Lower lobe of right lung (tissue), 2 donors: ENCODE results near the gene EFTUD2. TPM values are rescaled to one million over a fixed set of nuclear protein-coding genes. Genes with fewer than 3 reads are reported as not detected.

Experiments
- ATAC-seq, 2 donors: fragments of 200-7000 bp; cut with Tn5 transposase; one replicate each; pipeline ENCODE4 v1.9.1; 2020 to 2022; ENCODE audit warnings: mild to moderate bottlenecking in 2 of 2, moderate library complexity in 2 of 2
- DNase-seq: peaks from one replicate; pipeline ENCODE4 v3.0.0-alpha.2; 2020
- H3K27ac ChIP-seq: fragments of 200-600 bp; one replicate; pipeline ENCODE4 v1.8.0; 2022
- H3K27me3 ChIP-seq: fragments of 200-600 bp; one replicate; pipeline ENCODE4 v1.8.0; 2022; ENCODE audit warnings: low read depth
- H3K36me3 ChIP-seq: fragments of 200-600 bp; one replicate; pipeline ENCODE4 v1.8.0; 2022; ENCODE audit warnings: mild to moderate bottlenecking
- H3K4me1 ChIP-seq: fragments of 200-600 bp; one replicate; pipeline ENCODE4 v1.8.0; 2022
- H3K4me3 ChIP-seq: fragments of 200-600 bp; one replicate; pipeline ENCODE4 v1.8.0; 2022; ENCODE audit warnings: mild to moderate bottlenecking
- H3K9me3 ChIP-seq: fragments of 200-600 bp; one replicate; pipeline ENCODE4 v1.8.0; 2022
- intact Hi-C: fragments of 100-400 bp; cut with DNase I; formaldehyde crosslinking; loops from one replicate; pipeline ENCODE4 v1.11.0; 2022
- total RNA-seq: library from RNA; stranded (reverse); fragmentation: NEBNext Ultra II Directional; extraction: Animal tissue kit (Norgen Biotek cat#: 25700); gene quantifications from one replicate; pipeline ENCODE4 v1.2.1, GENCODE V29; 2021
- TF ChIP-seq, protein P1 (sequence below): fragments of 200-600 bp; IDR thresholded peaks from one replicate; pipeline ENCODE4 v1.8.0; 2022; ENCODE audit warnings: antibody characterized with exemption, mild to moderate bottlenecking
- donor health status: DM: no; HTN: yes; CAD: no; lungs with severe emphysema.

EFTUD2 gene
- total RNA-seq, 1 donor from 2014 or later, result 108 TPM

DNA sequence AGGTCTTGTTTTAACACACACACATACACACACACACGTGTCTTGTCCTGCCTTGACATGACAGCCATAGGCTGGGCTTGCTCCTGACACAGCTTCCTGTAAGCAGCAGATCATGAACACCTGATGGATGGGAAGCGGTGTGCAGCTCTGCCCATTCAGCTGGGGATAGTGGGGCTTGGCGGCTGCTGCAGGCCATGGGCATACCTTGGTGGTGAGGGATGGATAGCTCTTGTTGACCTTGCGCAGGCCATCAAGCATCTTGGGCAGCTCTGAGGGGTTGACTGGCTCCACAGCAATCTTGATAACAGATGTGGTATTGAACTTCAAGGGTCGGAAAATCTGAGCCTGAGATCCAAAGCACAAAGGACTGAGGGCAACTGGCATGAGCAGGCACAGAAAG is 39.5 kb downstream of the EFTUD2 start:
- Histone ChIP-seq H3K27ac (no peak overlapping the region), H3K4me3 (no peak overlapping the region), H3K4me1 (no peaks in the 10 kb centered on the region), H3K9me3 (no peaks in the 10 kb centered on the region), H3K36me3 (peaks cover 100% of the 10 kb centered on the region), H3K27me3 (no peaks in the 10 kb centered on the region)
- TF ChIP-seq, protein P1, sequence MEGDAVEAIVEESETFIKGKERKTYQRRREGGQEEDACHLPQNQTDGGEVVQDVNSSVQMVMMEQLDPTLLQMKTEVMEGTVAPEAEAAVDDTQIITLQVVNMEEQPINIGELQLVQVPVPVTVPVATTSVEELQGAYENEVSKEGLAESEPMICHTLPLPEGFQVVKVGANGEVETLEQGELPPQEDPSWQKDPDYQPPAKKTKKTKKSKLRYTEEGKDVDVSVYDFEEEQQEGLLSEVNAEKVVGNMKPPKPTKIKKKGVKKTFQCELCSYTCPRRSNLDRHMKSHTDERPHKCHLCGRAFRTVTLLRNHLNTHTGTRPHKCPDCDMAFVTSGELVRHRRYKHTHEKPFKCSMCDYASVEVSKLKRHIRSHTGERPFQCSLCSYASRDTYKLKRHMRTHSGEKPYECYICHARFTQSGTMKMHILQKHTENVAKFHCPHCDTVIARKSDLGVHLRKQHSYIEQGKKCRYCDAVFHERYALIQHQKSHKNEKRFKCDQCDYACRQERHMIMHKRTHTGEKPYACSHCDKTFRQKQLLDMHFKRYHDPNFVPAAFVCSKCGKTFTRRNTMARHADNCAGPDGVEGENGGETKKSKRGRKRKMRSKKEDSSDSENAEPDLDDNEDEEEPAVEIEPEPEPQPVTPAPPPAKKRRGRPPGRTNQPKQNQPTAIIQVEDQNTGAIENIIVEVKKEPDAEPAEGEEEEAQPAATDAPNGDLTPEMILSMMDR, result no peak
- intact Hi-C loops, result loop anchor here (5.0 kb wide), 1 partner anchor 77 kb away; no protein-coding TSS in a partner anchor
- DNase-seq (no peak), ATAC-seq (no peak)

- Histone ChIP-seq H3K9me3 (no peaks in the 10 kb centered on the region), H3K27ac (no peak overlapping the region), H3K4me1 (no peaks in the 10 kb centered on the region), H3K36me3 (peaks cover 96% of the 10 kb centered on the region), H3K27me3 (no peaks in the 10 kb centered on the region), H3K4me3 (no peak overlapping the region)
- no peak for DNase-seq
- TF ChIP-seq, protein P1, result no peak
- no peak for ATAC-seq
- intact Hi-C loops, result no loop called here
These were observed 45.1 kb downstream of the EFTUD2 start for GRCh38 chr17:44854192-44854591.

DNA sequence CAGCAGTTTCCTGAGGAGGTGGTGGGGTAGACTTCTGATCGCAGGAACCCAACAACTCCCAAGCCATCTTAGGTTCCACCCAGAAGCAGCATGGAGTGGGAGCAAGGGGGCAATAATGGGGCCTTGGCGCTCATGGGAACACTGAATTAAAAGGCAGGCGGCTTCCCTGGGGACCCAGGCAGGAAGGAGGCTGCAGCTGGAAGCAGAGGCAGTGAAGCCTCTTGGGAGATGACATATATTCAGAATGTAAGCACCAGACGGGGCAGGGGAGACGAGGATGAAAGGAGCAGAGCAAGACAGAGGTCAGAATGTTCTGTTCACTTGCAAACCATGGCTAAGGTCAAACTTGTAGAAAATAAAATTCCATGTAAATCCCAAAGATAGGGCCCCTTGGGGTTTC is 48.6 kb downstream of the EFTUD2 start:
- no peaks in the 10 kb centered on the region for H3K4me1 ChIP-seq

GRCh38 chr17:44850025-44850424 is 49.2 kb downstream of the EFTUD2 start:
- Histone ChIP-seq H3K27ac (no peak overlapping the region), H3K4me3 (no peak overlapping the region), H3K4me1 (no peaks in the 10 kb centered on the region), H3K9me3 (no peaks in the 10 kb centered on the region), H3K36me3 (peaks cover 54% of the 10 kb centered on the region), H3K27me3 (no peaks in the 10 kb centered on the region)
- TF ChIP-seq, protein P1, result no peak
- intact Hi-C loops, result no loop called here
- no peak for ATAC-seq
- no peak for DNase-seq

More for the DNA sequence above, 48.6 kb downstream of the EFTUD2 start:
- H3K27ac ChIP-seq, result no peak overlapping the region
- DNase-seq (no peak), ATAC-seq (no peak)
- peaks cover 60% of the 10 kb centered on the region for H3K36me3 ChIP-seq
- TF ChIP-seq, protein P1, result no peak
- H3K9me3 ChIP-seq, result no peaks in the 10 kb centered on the region
- H3K27me3 ChIP-seq, result no peaks in the 10 kb centered on the region
- H3K4me3 ChIP-seq, result no peak overlapping the region
- intact Hi-C loops, result no loop called here

DNA sequence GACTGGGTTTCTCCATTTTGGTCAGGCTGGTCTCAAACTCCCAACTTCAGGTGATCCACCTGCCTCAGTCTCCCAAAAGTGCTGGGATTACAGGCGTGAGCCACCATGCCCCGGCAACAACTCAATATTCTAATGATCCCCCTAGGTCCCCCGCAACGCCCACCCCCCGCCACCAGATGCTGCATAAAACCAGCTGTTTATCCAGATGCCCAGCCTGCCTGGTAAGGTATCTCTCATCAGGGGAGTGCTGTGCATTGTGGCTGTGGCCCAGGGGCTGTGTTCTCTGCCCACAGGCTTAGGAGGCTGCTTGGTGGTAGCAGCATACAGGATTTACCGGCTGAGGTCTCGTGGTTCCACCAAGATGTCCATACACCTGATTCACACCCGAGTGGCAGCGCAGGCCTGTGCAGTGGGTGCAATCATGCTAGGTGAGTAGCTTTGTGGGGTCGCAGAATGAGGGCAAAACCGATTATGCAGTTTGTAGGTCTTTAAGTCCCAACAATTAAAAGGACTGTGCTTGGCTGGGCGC is 50.2 kb downstream of the EFTUD2 start:
- DNase-seq (no peak), ATAC-seq (no peak)
- H3K36me3 ChIP-seq, result peaks cover 44% of the 10 kb centered on the region
- TF ChIP-seq, protein P1, result no peak
- no peak overlapping the region for H3K27ac ChIP-seq
- intact Hi-C loops, result no loop called here
- H3K27me3 ChIP-seq, result no peaks in the 10 kb centered on the region
- H3K9me3 ChIP-seq, result no peaks in the 10 kb centered on the region
- H3K4me1 ChIP-seq, result no peaks in the 10 kb centered on the region
- H3K4me3 ChIP-seq, result no peak overlapping the region
